Right lobe of liver (tissue), 6 donors: ENCODE data around the gene DOCK10. TPM values are rescaled to one million over a fixed set of nuclear protein-coding genes. Genes with fewer than 3 reads are reported as not detected.

Experiments
- ATAC-seq, 4 donors: fragments of 200-7000 bp; cut with Tn5 transposase; one replicate each; pipeline ENCODE4 v1.9.1; 2020; ENCODE audit warnings: mild to moderate bottlenecking in 4 of 4, moderate library complexity in 4 of 4
- DNase-seq, 3 donors: peaks; one replicate each; pipeline ENCODE4 v3.0.0-alpha.2; 2020
- H3K27ac ChIP-seq, 3 donors: fragments of 200-600 bp; one replicate each; pipeline ENCODE4 v1.8.0; 2022
- H3K27me3 ChIP-seq, 2 donors: fragments of 200-600 bp; one replicate each; pipeline ENCODE4 v1.8.0; 2022
- H3K36me3 ChIP-seq, 4 donors: fragments of 200-600 bp; sonication (generic) in 1 of 4; one replicate each; pipeline versions ENCODE4 v1.5.1 to v1.8.0; 2017 to 2022; ENCODE audit warnings: control low read depth in 1 of 4
- H3K4me1 ChIP-seq, 4 donors: fragments of 200-600 bp; sonication (generic) in 1 of 4; one replicate each; pipeline versions ENCODE4 v1.5.1 to v1.8.0; 2017 to 2022; ENCODE audit warnings: control low read depth in 1 of 4
- H3K4me3 ChIP-seq, 3 donors: fragments of 200-600 bp; one replicate each; pipeline ENCODE4 v1.8.0; 2022
- H3K9me3 ChIP-seq, 4 donors: fragments of 200-600 bp; sonication (generic) in 1 of 4; one replicate each; pipeline versions ENCODE4 v1.5.1 to v1.8.0; 2017 to 2022; ENCODE audit warnings: control low read depth in 1 of 4
- CTCF ChIP-seq, 4 donors: fragments of 200-600 bp in 3 of 4; fragments of 450-650 bp in 1 of 4; IDR thresholded peaks; one replicate each; pipeline versions ENCODE4 v1.5.1 to v1.8.0; 2016 to 2022; ENCODE audit warnings: antibody characterized with exemption in 4 of 4, mild to moderate bottlenecking in 2 of 4
- POLR2A ChIP-seq: fragments of 450-650 bp; IDR thresholded peaks from one replicate; pipeline ENCODE4 v1.6.1; 2017; ENCODE audit warnings: antibody characterized with exemption, mild to moderate bottlenecking
- WGBS: methylation state at CpG from one replicate; pipeline ENCODE4 v1.1.6; 2018; ENCODE audit warnings: low coverage, low lambda C conversion rate; ENCODE audit not compliant: insufficient coverage; ENCODE audit errors: missing lambda C conversion rate; 5-methylcytosine and 5-hydroxymethylcytosine counted together
- intact Hi-C, 2 donors: fragments of 100-400 bp; cut with DNase I; formaldehyde crosslinking; loops; one replicate each; pipeline versions ENCODE4 v1.11.2 to v1.14.1; 2022
- total RNA-seq, 6 experiments: library from RNA; depleted of rRNA in 2 of 6; stranded (reverse); fragments of >200 nt in 2 of 6; fragmentation: NEBNext Ultra II Directional in 3 of 6; extraction: Animal tissue kit (Norgen Biotek cat#: 25700) in 3 of 6; gene quantifications; one replicate each; pipeline versions ENCODE4 v1.1.0 to v1.2.4, GENCODE V29; 2016 to 2023
- donor health status: DM: no; HTN: yes; CAD: no.
- donor health status: DM: no; HTN: no; CAD: no.
- donor health status: DM: no; HTN: no; CAD: no.
- donor health status: DM: no; HTN: yes; CAD: no.
- donor health status: DM: no; HTN: yes; CAD: no.

Gene DOCK10
- total RNA-seq, 6 experiments from 2014 or later: 5.1 to 10.2 (median 7.1) TPM

- ATAC-seq: no peak
- 60% methylated on average over 3 of the region's 3 CpGs for WGBS
- no peaks in the 10 kb centered on the region for H3K9me3 ChIP-seq
- no peaks in the 10 kb centered on the region for H3K4me1 ChIP-seq
- H3K4me3 ChIP-seq: no peak overlapping the region
- intact Hi-C loops: no loop called here
- H3K27me3 ChIP-seq: no peaks in the 10 kb centered on the region
- no peak for DNase-seq
- TF ChIP-seq CTCF (IDR thresholded peaks at IDR 0.05): no peak
- no peak for TF ChIP-seq POLR2A
- no peaks in the 10 kb centered on the region for H3K36me3 ChIP-seq
- H3K27ac ChIP-seq: no peak overlapping the region
Measured at GRCh38 chr2:224925061-224925809, 117.0 kb downstream of the DOCK10 start.

GRCh38 chr2:224924631-224925030 is 117.6 kb downstream of the DOCK10 start:
- H3K4me1 ChIP-seq: no peaks in the 10 kb centered on the region
- ATAC-seq (no peak), DNase-seq (no peak)
- no peaks in the 10 kb centered on the region for H3K27me3 ChIP-seq
- no peak for TF ChIP-seq CTCF (IDR thresholded peaks at IDR 0.05)
- TF ChIP-seq POLR2A: no peak
- intact Hi-C loops: no loop called here
- no peaks in the 10 kb centered on the region for H3K36me3 ChIP-seq
- H3K4me3 ChIP-seq: no peak overlapping the region
- no peaks in the 10 kb centered on the region for H3K9me3 ChIP-seq
- H3K27ac ChIP-seq: no peak overlapping the region
- WGBS: 61% methylated on average over 2 of the region's 2 CpGs

- 38% methylated on average over 2 of the region's 2 CpGs for WGBS
- ATAC-seq (peak; percentile 61 to 71 (median 66)), DNase-seq (no peak)
- no peaks in the 10 kb centered on the region for H3K4me1 ChIP-seq
- TF ChIP-seq CTCF (IDR thresholded peaks at IDR 0.05): no peak
- TF ChIP-seq POLR2A: no peak
- H3K9me3 ChIP-seq: no peaks in the 10 kb centered on the region
- no peak overlapping the region for H3K27ac ChIP-seq
- H3K4me3 ChIP-seq: no peak overlapping the region
- H3K27me3 ChIP-seq: no peaks in the 10 kb centered on the region
- intact Hi-C loops: no loop called here
- no peaks in the 10 kb centered on the region for H3K36me3 ChIP-seq
Measured at GRCh38 chr2:224922142-224922727, 120.0 kb downstream of the DOCK10 start.

- Histone ChIP-seq H3K4me1 (no peaks in the 10 kb centered on the region), H3K9me3 (no peaks in the 10 kb centered on the region), H3K27ac (no peak overlapping the region), H3K36me3 (no peaks in the 10 kb centered on the region), H3K4me3 (no peak overlapping the region), H3K27me3 (no peaks in the 10 kb centered on the region)
- DNase-seq (no peak), ATAC-seq (no peak)
- no peak for TF ChIP-seq CTCF (IDR thresholded peaks at IDR 0.05)
- no peak for TF ChIP-seq POLR2A
- WGBS: 81% methylated on average over 5 of the region's 8 CpGs
- intact Hi-C loops: no loop called here
Measured at GRCh38 chr2:224919472-224920110, 122.7 kb downstream of the DOCK10 start.
